ENCODE measurements around the gene SLC7A14.

The SLC7A14 gene

DNA sequence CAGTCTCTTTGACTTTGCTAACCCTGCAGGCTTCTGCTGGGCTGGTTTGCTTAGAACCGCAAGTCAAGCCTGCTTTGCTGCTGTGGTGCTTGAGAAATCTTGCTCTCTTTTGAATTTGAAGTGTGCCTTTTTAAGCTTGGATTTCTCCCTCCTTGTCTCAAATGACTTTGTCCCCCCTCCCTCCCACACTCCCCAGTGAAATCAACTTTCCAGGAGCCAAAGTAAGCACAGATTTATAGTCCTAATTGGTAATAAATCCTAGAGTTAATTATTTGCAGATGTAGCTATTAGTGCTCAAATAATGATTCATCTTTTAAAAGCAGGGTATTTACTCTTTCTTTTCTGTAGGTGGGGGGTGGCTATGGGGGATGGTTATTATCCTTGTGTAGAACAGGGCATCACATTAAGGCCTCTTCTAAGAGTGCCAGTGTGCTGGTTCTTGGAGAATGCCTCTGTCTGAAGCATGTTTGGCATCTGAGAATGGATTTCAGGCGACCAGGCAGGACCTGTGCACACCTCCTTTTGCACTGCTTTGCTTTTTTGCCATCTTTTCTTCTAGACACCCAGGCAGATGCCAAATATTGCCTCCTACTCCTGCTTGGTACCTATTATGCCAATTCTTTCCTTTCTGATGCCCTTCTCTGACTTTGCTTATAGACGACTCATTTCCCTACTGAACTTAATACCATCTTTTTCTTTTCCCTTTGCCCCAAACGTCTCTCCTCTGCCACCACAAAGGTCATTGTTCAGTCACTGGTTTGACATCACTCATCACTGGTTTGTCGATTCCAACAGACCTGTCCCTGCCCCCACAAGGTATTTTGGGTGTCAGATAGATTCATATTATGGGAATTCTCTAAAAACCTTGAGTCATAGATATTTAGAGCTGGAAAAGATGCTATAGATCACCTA is 116.5 kb downstream of the SLC7A14 start:
- no peak for TF ChIP-seq EZH2phosphoT487 (IDR thresholded peaks at IDR 0.05; ENCODE audit: borderline replicate concordance)
- TF ChIP-seq, protein P1, sequence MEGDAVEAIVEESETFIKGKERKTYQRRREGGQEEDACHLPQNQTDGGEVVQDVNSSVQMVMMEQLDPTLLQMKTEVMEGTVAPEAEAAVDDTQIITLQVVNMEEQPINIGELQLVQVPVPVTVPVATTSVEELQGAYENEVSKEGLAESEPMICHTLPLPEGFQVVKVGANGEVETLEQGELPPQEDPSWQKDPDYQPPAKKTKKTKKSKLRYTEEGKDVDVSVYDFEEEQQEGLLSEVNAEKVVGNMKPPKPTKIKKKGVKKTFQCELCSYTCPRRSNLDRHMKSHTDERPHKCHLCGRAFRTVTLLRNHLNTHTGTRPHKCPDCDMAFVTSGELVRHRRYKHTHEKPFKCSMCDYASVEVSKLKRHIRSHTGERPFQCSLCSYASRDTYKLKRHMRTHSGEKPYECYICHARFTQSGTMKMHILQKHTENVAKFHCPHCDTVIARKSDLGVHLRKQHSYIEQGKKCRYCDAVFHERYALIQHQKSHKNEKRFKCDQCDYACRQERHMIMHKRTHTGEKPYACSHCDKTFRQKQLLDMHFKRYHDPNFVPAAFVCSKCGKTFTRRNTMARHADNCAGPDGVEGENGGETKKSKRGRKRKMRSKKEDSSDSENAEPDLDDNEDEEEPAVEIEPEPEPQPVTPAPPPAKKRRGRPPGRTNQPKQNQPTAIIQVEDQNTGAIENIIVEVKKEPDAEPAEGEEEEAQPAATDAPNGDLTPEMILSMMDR (conservative IDR thresholded peaks at IDR 0.05; ENCODE audit: low read length) = no peak
- Histone ChIP-seq H3K79me2 (ENCODE audit: insufficient read depth, low read length) (no peaks in the 10 kb centered on the region), H2AFZ (ENCODE audit: low read length) (no peak overlapping the region), H3K9me3 (ENCODE audit: insufficient read depth, low read depth, low read length) (no peaks in the 10 kb centered on the region), H3K4me2 (ENCODE audit: low read depth, low read length, poor library complexity, severe bottlenecking) (no peak overlapping the region), H3K36me3 (ENCODE audit: insufficient read depth, low read length) (no peaks in the 10 kb centered on the region), H3K4me1 (ENCODE audit: insufficient read depth, low read length, poor library complexity, severe bottlenecking) (no peaks in the 10 kb centered on the region), H3K27me3 (ENCODE audit: insufficient read depth, low read length, poor library complexity, severe bottlenecking) (no peaks in the 10 kb centered on the region), H3K9ac (ENCODE audit: low read depth, low read length, poor library complexity, severe bottlenecking) (no peak overlapping the region), H3K9me2 (replicated peaks; ENCODE audit: low read depth, low read length) (no peaks in the 10 kb centered on the region), H3F3A (ENCODE audit: low read depth) (no peaks in the 10 kb centered on the region), H3K4me3 (ENCODE audit: low read length, poor library complexity, severe bottlenecking) (no peak overlapping the region), H4K20me1 (ENCODE audit: insufficient read depth, low read length, poor library complexity, severe bottlenecking) (no peaks in the 10 kb centered on the region)

DNA sequence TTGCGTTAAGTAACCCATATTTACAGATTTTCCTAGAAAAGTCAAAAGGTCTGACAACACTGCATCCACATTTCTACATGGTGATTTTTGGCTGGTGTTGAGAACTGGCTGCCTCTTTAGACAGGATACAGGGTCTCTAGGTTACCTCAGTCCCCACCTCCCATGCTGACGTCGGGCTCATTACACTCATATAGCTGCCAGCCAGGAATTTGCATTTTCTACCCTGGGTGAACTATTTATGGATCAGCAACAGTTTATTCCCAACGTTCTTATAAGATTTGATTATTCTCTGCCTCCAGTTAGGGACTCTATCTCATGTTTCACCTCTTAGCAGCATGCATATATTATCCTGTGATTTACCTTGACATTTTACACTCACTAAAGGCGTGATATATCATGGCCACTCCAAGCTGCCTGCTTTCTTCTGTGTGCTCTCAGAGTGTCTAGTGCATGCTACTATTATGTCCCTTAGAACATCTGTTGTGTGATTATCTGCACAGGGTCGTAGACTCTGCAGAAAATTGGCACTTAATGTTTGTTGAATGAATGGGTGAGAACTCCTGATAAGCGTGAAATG is 118.2 kb downstream of the SLC7A14 start:
- Histone ChIP-seq H3K4me2 (ENCODE audit: low read depth, low read length, poor library complexity, severe bottlenecking) (no peak overlapping the region), H3K27me3 (ENCODE audit: insufficient read depth, low read length, poor library complexity, severe bottlenecking) (no peaks in the 10 kb centered on the region), H3F3A (ENCODE audit: low read depth) (no peaks in the 10 kb centered on the region), H2AFZ (ENCODE audit: low read length) (no peak overlapping the region), H3K9me3 (ENCODE audit: insufficient read depth, low read depth, low read length) (no peaks in the 10 kb centered on the region), H3K79me2 (ENCODE audit: insufficient read depth, low read length) (no peaks in the 10 kb centered on the region), H3K36me3 (ENCODE audit: insufficient read depth, low read length) (no peaks in the 10 kb centered on the region), H3K4me1 (ENCODE audit: insufficient read depth, low read length, poor library complexity, severe bottlenecking) (no peaks in the 10 kb centered on the region), H3K9me2 (replicated peaks; ENCODE audit: low read depth, low read length) (no peaks in the 10 kb centered on the region), H3K4me3 (ENCODE audit: low read length, poor library complexity, severe bottlenecking) (no peak overlapping the region), H3K9ac (ENCODE audit: low read depth, low read length, poor library complexity, severe bottlenecking) (no peak overlapping the region), H4K20me1 (ENCODE audit: insufficient read depth, low read length, poor library complexity, severe bottlenecking) (no peaks in the 10 kb centered on the region)
- TF ChIP-seq, protein P1 (conservative IDR thresholded peaks at IDR 0.05; ENCODE audit: low read length) = no peak
- no peak for TF ChIP-seq EZH2phosphoT487 (IDR thresholded peaks at IDR 0.05; ENCODE audit: borderline replicate concordance)

GRCh38 chr3:170467007-170467406 is 118.9 kb downstream of the SLC7A14 start:
- H3F3A ChIP-seq (ENCODE audit: low read depth) = no peaks in the 10 kb centered on the region
- no peak overlapping the region for H3K9ac ChIP-seq (ENCODE audit: low read depth, low read length, poor library complexity, severe bottlenecking)
- H4K20me1 ChIP-seq (ENCODE audit: insufficient read depth, low read length, poor library complexity, severe bottlenecking) = no peaks in the 10 kb centered on the region
- H3K79me2 ChIP-seq (ENCODE audit: insufficient read depth, low read length) = no peaks in the 10 kb centered on the region
- H3K4me2 ChIP-seq (ENCODE audit: low read depth, low read length, poor library complexity, severe bottlenecking) = no peak overlapping the region
- TF ChIP-seq, protein P1 (conservative IDR thresholded peaks at IDR 0.05; ENCODE audit: low read length) = no peak
- TF ChIP-seq EZH2phosphoT487 (IDR thresholded peaks at IDR 0.05; ENCODE audit: borderline replicate concordance) = no peak
- H3K36me3 ChIP-seq (ENCODE audit: insufficient read depth, low read length) = no peaks in the 10 kb centered on the region
- no peak overlapping the region for H2AFZ ChIP-seq (ENCODE audit: low read length)
- H3K27me3 ChIP-seq (ENCODE audit: insufficient read depth, low read length, poor library complexity, severe bottlenecking) = no peaks in the 10 kb centered on the region
- no peaks in the 10 kb centered on the region for H3K4me1 ChIP-seq (ENCODE audit: insufficient read depth, low read length, poor library complexity, severe bottlenecking)
- no peaks in the 10 kb centered on the region for H3K9me3 ChIP-seq (ENCODE audit: insufficient read depth, low read depth, low read length)
- H3K9me2 ChIP-seq (replicated peaks; ENCODE audit: low read depth, low read length) = no peaks in the 10 kb centered on the region
- no peak overlapping the region for H3K4me3 ChIP-seq (ENCODE audit: low read length, poor library complexity, severe bottlenecking)
